Caco-2 (cell line): Measurements from ENCODE around the gene TRIM52. TPM values are rescaled to one million over a fixed set of nuclear protein-coding genes. Genes with fewer than 3 reads are reported as not detected.
A peak's percentile ranks its signal among the peaks of the same experiment; 100 is the strongest.
"Not testable (repeated sequence)": the region's sequence is repeated elsewhere in the genome, so short reads cannot be mapped to it uniquely, and the experiment has no call there.

ENCODE experiments used
- Bru-seq: library from RNA; stranded (reverse); fragments of 400-500 nt; gene quantifications from one replicate; lab custom pipeline; 2021; lab: Mats Ljungman, UMichigan
- BruChase-seq, 2 experiments: library from RNA; stranded (reverse); fragments of 400-500 nt; gene quantifications; one replicate each; lab custom pipeline; 2021; lab: Mats Ljungman, UMichigan
- BruUV-seq: library from RNA; stranded (reverse); fragments of 400-500 nt; replicated peaks from 2 replicates; lab custom pipeline; 2021; lab: Mats Ljungman, UMichigan
- CTCF ChIA-PET: fragments of 300-600 bp; sonication (Branson Sonifier 250); formaldehyde crosslinking; loops from one replicate; lab custom pipeline; 2022; ENCODE audit warnings: antibody characterized with exemption; lab: Charles Lee
- POLR2A ChIA-PET: fragments of 300-600 bp; sonication (Branson Sonifier 250); formaldehyde crosslinking; loops from one replicate; lab custom pipeline; 2022; ENCODE audit warnings: antibody characterized with exemption; lab: Charles Lee
- DNase-seq, 2 experiments: peaks; one replicate each; pipeline versions ENCODE4 v3.0.0 to v3.0.0-alpha.2; 2020 to 2022
- H3K27me3 ChIP-seq: replicated peaks from 2 replicates; pipeline ENCODE4 v1.6.0; 2011; ENCODE audit warnings: low read length; ENCODE audit not compliant: control insufficient read depth, insufficient read depth
- H3K36me3 ChIP-seq: 2 replicates; pipeline ENCODE4 v1.5.1; 2011; ENCODE audit warnings: low read length; ENCODE audit not compliant: control insufficient read depth, insufficient read depth
- H3K4me1 ChIP-seq: fragments of 250-450 bp; sonication (Bioruptor Pico); 2 replicates; pipeline ENCODE4 v1.5.1; 2020; ENCODE audit warnings: mild to moderate bottlenecking
- H3K4me3 ChIP-seq: 2 replicates; pipeline ENCODE4 v1.5.1; 2011; ENCODE audit warnings: low read depth, mild to moderate bottlenecking, control low read depth, low read length
- H3K9me3 ChIP-seq: fragments of 250-450 bp; sonication (Bioruptor Pico); 2 replicates; pipeline ENCODE4 v1.5.1; 2020; ENCODE audit warnings: mild to moderate bottlenecking, moderate library complexity
- H3K27ac Mint-ChIP-seq: one replicate; pipeline ENCODE4 v1.8.0; 2022; ENCODE audit warnings: mixed read lengths; ENCODE audit not compliant: unreplicated experiment
- H3K27me3 Mint-ChIP-seq: one replicate; pipeline ENCODE4 v1.8.0; 2022; ENCODE audit warnings: mixed read lengths; ENCODE audit not compliant: insufficient read depth, unreplicated experiment
- H3K36me3 Mint-ChIP-seq: one replicate; pipeline ENCODE4 v1.8.0; 2022; ENCODE audit warnings: mild to moderate bottlenecking, mixed read lengths; ENCODE audit not compliant: insufficient read depth, unreplicated experiment
- H3K4me1 Mint-ChIP-seq: one replicate; pipeline ENCODE4 v1.8.0; 2022; ENCODE audit warnings: low read depth, mixed read lengths; ENCODE audit not compliant: unreplicated experiment
- H3K4me3 Mint-ChIP-seq: one replicate; pipeline ENCODE4 v1.8.0; 2022; ENCODE audit warnings: mild to moderate bottlenecking, moderate library complexity, mixed read lengths; ENCODE audit not compliant: unreplicated experiment
- H3K9me3 Mint-ChIP-seq: one replicate; pipeline ENCODE4 v1.8.0; 2022; ENCODE audit warnings: mixed read lengths; ENCODE audit not compliant: unreplicated experiment
- intact Hi-C: fragments of 100-400 bp; cut with micrococcal nuclease; formaldehyde crosslinking; loops from one replicate; pipeline ENCODE4 v1.10.0; 2022; ENCODE audit not compliant: unreplicated experiment
- long read RNA-seq: library from polyadenylated mRNA; stranded (forward); transcript quantifications from one replicate; pipeline ENCODE4 v2.0.0, GENCODE V29; 2022
- total RNA-seq: library from RNA; stranded (reverse); gene quantifications from 2 replicates; pipeline ENCODE4 v1.2.3, GENCODE V29; 2022
- TF ChIP-seq, protein P1 (sequence below), 2 experiments: fragments of 200-600 bp in 1 of 2; IDR thresholded peaks; 1 replicate in 1 of 2; 2 replicates in 1 of 2; pipeline versions ENCODE4 v1.5.1 to v1.8.0; 2011 to 2022; ENCODE audit warnings: antibody characterized with exemption in 1 of 2, control low read depth in 1 of 2, inconsistent platforms in 1 of 2, low read depth in 1 of 2, low read length in 1 of 2, mild to moderate bottlenecking in 1 of 2, moderate library complexity in 1 of 2; ENCODE audit not compliant: insufficient read depth in 1 of 2, severe bottlenecking in 1 of 2, unreplicated experiment in 1 of 2

Gene TRIM52
- 11.9 and 13.6 TPM in 2 replicates for total RNA-seq
- Bru-seq, nascent RNA, result percentile 82 among the genes with signal in this experiment
- BruChase-seq, experiment 1, labeled RNA remaining after a 2-hour chase, result percentile 91 among the genes with signal in this experiment
- percentile 84 among the genes with signal in this experiment for BruChase-seq, experiment 2, labeled RNA remaining after a 6-hour chase
- long read RNA-seq, partial matches to known transcripts, result 0 of 7 reads
- long read RNA-seq, other reads (novel, unspliced or antisense), result 6 of 7 reads

DNA sequence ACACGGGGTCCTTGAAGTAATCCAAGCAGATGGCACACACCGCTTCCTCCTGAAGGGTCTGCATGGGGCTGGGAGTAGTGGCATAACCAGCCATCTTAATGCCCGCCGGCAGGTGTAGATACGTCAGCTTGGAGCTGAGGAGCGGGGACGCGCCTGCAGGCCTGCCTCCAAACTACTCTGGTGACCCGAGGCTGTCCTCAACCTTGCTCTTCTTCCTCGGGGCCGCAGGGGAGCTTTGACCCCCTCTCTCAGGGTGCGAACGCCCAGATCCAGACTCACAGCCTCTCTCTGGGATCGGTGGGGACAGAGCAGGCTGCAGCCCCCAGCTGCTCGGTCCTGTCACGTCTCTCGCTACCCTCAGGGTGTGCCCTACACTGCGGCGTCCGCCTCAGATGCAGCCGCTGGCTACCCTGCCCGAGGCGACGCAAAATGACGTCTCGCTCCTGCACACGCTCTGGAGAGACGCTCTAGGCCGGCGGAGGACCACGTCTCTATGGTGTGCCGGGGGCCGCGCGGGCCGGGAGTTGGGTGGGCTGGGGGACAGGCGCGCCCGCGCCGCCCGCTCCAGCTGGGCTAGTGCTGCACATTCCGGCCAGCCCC, at the start of gene TRIM52:
Gene TRIM52 (minus strand): TSS at position 424 of the 600 bp plus-strand sequence. CDS start 330 bp downstream, at position 94.
- peak within 1 kb of the TSS; percentile 69 for H3K27ac Mint-ChIP-seq
- TF ChIP-seq, protein P1, sequence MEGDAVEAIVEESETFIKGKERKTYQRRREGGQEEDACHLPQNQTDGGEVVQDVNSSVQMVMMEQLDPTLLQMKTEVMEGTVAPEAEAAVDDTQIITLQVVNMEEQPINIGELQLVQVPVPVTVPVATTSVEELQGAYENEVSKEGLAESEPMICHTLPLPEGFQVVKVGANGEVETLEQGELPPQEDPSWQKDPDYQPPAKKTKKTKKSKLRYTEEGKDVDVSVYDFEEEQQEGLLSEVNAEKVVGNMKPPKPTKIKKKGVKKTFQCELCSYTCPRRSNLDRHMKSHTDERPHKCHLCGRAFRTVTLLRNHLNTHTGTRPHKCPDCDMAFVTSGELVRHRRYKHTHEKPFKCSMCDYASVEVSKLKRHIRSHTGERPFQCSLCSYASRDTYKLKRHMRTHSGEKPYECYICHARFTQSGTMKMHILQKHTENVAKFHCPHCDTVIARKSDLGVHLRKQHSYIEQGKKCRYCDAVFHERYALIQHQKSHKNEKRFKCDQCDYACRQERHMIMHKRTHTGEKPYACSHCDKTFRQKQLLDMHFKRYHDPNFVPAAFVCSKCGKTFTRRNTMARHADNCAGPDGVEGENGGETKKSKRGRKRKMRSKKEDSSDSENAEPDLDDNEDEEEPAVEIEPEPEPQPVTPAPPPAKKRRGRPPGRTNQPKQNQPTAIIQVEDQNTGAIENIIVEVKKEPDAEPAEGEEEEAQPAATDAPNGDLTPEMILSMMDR (IDR thresholded peaks at IDR 0.05; ENCODE audit: insufficient read depth in 1 of 2, low read depth in 1 of 2, low read length in 1 of 2, severe bottlenecking in 1 of 2, unreplicated experiment in 1 of 2), result no peak
- H3K4me1 Mint-ChIP-seq, result peaks cover 15% of the 10 kb centered on the region
- no peaks in the 10 kb centered on the region for H3K9me3 Mint-ChIP-seq
- CTCF ChIA-PET, result interaction anchor here (0.6 to 1.7 kb wide), 3 partner anchors 9 to 101 kb away, joined by 3 to 6 read pairs (median 4); no protein-coding TSS in a partner anchor
- Histone ChIP-seq H3K9me3 (no peaks in the 10 kb centered on the region), H3K4me1 (peaks cover 11% of the 10 kb centered on the region; the same call in 1 of the 2 replicates), H3K36me3 (no peaks in the 10 kb centered on the region), H3K27me3 (no peaks in the 10 kb centered on the region), H3K4me3 (peak within 1 kb of the TSS; percentile 60)
- no TSS peak for BruUV-seq
- H3K36me3 Mint-ChIP-seq, result peaks cover 33% of the 10 kb centered on the region
- intact Hi-C loops, result loop anchor here (1.0 to 5.0 kb wide), 2 partner anchors 38 to 74 kb away; partner anchors contain the start of gene TRIM41
- peak within 1 kb of the TSS; percentile 80 for H3K4me3 Mint-ChIP-seq
- peak; percentile 91 to 95 for DNase-seq
- POLR2A ChIA-PET, result interaction anchor here (1.0 to 2.6 kb wide), 4 partner anchors 9 to 76 kb away, joined by 3 to 11 read pairs (median 5); no protein-coding TSS in a partner anchor
- H3K27me3 Mint-ChIP-seq, result no peaks in the 10 kb centered on the region

DNA sequence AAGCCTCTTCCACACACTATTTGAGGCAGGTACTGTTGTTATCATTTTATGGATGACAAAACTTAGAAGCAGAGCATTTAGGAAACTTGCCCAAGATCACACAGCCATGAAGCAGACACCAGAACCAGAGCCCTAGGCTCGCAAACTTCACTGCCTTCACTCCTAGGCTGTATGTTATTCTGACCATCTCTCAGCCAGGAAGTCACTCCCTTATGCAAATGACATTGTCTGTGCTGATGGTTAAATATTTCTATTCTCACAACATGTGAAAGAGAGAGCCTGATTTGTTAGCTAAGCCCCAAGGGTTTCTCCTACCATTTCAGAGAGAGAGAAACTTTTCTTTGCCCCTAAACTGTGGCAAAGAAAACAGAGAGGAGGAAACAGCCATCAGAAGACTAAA, 26.4 kb upstream of the TRIM52 start:
- H3K36me3 Mint-ChIP-seq, BruUV-seq, H3K27ac Mint-ChIP-seq, H3K27me3 Mint-ChIP-seq, H3K4me1 ChIP-seq, H3K9me3 Mint-ChIP-seq, DNase-seq, H3K4me3 Mint-ChIP-seq, H3K27me3 ChIP-seq, POLR2A ChIA-PET, H3K4me1 Mint-ChIP-seq, H3K36me3 ChIP-seq, intact Hi-C loops, H3K9me3 ChIP-seq, CTCF ChIA-PET, H3K4me3 ChIP-seq: not testable (repeated sequence)

DNA sequence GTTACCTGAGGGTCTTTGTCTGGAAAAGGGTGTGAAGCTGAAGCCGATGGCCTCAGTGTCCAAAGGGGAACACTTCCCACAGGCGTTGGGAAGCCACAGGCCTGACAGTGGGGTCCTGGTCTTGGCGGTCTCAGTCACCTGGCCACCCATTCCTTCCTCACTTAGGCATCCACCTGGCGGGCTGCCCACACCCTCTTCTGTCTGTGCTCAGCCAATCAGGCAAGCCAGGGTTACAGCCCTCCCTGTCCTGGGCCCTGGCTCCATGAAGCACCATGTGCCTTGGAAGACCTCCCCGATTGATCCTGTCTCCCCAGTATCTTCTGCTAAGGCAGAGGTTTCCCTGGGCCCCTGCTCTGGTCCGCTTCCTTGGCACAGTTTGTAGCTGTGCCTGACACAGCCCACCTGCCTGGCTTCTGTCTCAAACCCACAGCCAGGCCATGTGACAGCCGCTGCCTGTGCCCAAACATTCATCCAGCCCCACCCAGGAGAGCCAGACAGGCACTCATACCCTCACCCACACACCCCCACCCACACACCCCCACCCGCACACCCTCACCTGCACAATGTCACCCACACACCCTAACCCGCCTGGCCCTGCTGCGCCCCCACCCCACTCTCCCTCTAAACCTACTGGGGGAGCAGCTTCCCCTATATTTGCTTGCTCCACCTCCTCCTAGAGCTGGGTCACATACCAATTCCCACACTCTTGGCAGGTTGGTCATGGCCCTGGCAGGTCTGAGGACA, 25.2 kb upstream of the TRIM52 start:
- H3K27me3 ChIP-seq, intact Hi-C loops, H3K4me1 ChIP-seq, H3K4me3 Mint-ChIP-seq, H3K9me3 Mint-ChIP-seq, H3K4me3 ChIP-seq, POLR2A ChIA-PET, H3K9me3 ChIP-seq, BruUV-seq, H3K36me3 ChIP-seq, H3K27ac Mint-ChIP-seq, H3K27me3 Mint-ChIP-seq, CTCF ChIA-PET, H3K36me3 Mint-ChIP-seq, H3K4me1 Mint-ChIP-seq, DNase-seq: not testable (repeated sequence)
